HG02798 (cell line): ENCODE results near the gene KCNH3.
"Not testable (repeated sequence)": the region's sequence is repeated elsewhere in the genome, so short reads cannot be mapped to it uniquely, and the experiment has no call there.

Experiments used
- ATAC-seq: cut with Tn5 transposase; IDR thresholded peaks from one replicate; pipeline ENCODE4 v1.9.1; 2021; ENCODE audit warnings: mild to moderate bottlenecking; ENCODE audit not compliant: unreplicated experiment, poor library complexity

The KCNH3 gene

GRCh38 chr12:49583366-49584094 is 44.7 kb downstream of the KCNH3 start:
- ATAC-seq: no peak

- ATAC-seq: no peak
Observed at GRCh38 chr12:49584591-49584990, 45.8 kb downstream of the KCNH3 start.

GRCh38 chr12:49585477-49586459 is 46.9 kb downstream of the KCNH3 start:
- no peak for ATAC-seq

DNA sequence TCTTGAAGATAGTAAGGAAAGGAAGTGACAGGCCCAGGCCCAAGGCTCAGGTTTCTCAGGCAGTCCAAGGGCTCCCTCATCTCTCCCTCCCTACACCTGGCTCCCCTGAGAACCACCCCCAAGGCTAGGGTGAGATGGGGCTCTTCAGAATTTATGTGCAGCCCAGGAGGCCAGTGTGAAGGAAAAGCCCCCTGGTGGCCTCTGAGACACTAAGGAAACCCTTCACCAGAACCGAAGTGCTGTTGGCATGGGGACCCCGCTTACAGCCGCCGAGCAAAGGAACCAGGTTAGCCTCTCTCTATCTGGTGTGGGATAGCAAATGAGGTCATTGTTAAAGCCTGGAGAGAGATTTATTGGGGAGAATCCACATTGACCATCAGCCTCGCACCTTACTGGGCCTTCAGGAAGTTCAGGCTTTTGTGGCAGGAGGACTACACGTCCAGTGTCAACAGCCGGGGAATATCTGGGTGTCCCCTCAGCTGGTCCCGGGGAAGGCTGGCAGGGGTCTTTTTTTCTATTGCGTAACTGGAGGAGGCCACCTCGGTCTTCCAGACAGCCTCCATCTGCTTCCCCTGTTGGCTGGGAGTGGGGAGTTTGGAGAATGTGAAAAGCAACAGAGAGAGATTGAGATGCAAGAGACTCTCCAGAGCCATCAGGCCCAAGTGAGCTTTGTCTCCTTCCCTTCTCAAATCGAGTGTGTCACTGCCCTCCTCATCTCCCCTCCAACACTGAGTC is 48.5 kb downstream of the KCNH3 start:
- ATAC-seq: no peak

DNA sequence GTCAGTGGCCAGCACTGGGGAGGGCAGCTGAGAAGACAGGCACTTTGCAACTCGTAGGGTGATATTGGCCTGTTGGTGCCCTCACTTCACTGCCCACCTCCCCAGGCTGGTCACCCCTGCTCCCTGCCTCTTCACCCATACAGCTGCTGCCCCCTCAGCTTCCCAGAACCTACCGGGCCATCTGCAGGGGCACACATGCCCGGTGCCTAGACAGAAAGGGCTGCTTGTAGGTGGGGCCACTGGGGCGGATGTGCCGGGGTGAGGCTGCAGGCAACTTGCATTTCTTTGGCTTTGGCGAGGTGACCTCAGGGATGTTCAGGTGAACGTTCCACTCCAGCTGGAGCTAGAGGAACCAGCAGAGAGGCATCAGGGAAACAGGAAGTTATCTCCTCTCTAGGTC is 49.5 kb downstream of the KCNH3 start:
- ATAC-seq: no peak

- no peak for ATAC-seq
Observed at GRCh38 chr12:49588721-49589516, 50.1 kb downstream of the KCNH3 start.

- ATAC-seq: no peak
Observed at GRCh38 chr12:49598527-49598926, 59.7 kb downstream of the KCNH3 start.

- ATAC-seq: no peak
Observed at GRCh38 chr12:49599961-49600360, 61.1 kb downstream of the KCNH3 start.

GRCh38 chr12:49603721-49604120 is 64.9 kb downstream of the KCNH3 start:
- ATAC-seq: no peak

- no peak for ATAC-seq
Observed at GRCh38 chr12:49604856-49605255, 66.0 kb downstream of the KCNH3 start.

- not testable (repeated sequence) for ATAC-seq
Observed at GRCh38 chr12:49605539-49605938, 66.7 kb downstream of the KCNH3 start, which contains the start of gene FAM186B. FAM186B (minus strand) TSS chr12:49605639; CDS start chr12:49605477, 162 bp downstream.
